HepG2 (cell line): ENCODE results near the gene SRSF12. TPM values are rescaled to one million over a fixed set of nuclear protein-coding genes. Genes with fewer than 3 reads are reported as not detected.

Experiments used
- AFF4 ChIP-seq: sonication (generic); formaldehyde crosslinking; IDR thresholded peaks from 2 replicates; pipeline ENCODE4 v1.4.0; 2020; ENCODE audit warnings: missing genetic modification reagents
- ATRX ChIP-seq: sonication (generic); formaldehyde crosslinking; IDR thresholded peaks from 2 replicates; pipeline ENCODE4 v1.4.0; 2020; ENCODE audit warnings: missing genetic modification reagents, borderline replicate concordance
- BRD4 ChIP-seq: sonication (generic); formaldehyde crosslinking; IDR thresholded peaks from 2 replicates; pipeline ENCODE4 v1.4.0; 2020; ENCODE audit warnings: missing genetic modification reagents
- EED ChIP-seq: sonication (generic); formaldehyde crosslinking; IDR thresholded peaks from 2 replicates; pipeline ENCODE4 v1.5.0; 2020; ENCODE audit warnings: mild to moderate bottlenecking, missing genetic modification reagents
- FOXA3 ChIP-seq: IDR thresholded peaks from 2 replicates; pipeline ENCODE4 v1.6.1; 2016; ENCODE audit warnings: missing genetic modification reagents, missing compliant biosample characterization
- FOXO4 ChIP-seq: sonication (generic); formaldehyde crosslinking; conservative IDR thresholded peaks from 2 replicates; pipeline ENCODE4 v1.8.1; 2023; ENCODE audit warnings: missing genetic modification reagents
- HNRNPL ChIP-seq: fragments of 200-400 bp; formaldehyde crosslinking; IDR thresholded peaks from 2 replicates; pipeline ENCODE4 v1.6.1; 2017; ENCODE audit warnings: mild to moderate bottlenecking, low read depth, low read length
- IKZF5 ChIP-seq: IDR thresholded peaks from 2 replicates; pipeline ENCODE4 v1.6.1; 2018; ENCODE audit warnings: missing genetic modification reagents, mild to moderate bottlenecking, missing compliant biosample characterization
- LCORL ChIP-seq, 2 experiments: fragments of 450-650 bp in 1 of 2; sonication (generic) in 1 of 2; formaldehyde crosslinking in 1 of 2; IDR thresholded peaks; 2 replicates each; pipeline versions ENCODE4 v1.5.0 to v1.6.1; 2017 to 2020; ENCODE audit warnings: antibody characterized with exemption in 1 of 2, missing genetic modification reagents in 1 of 2
- MIER2 ChIP-seq: IDR thresholded peaks from 2 replicates; pipeline ENCODE4 v1.6.1; 2016; ENCODE audit warnings: missing biosample characterization, missing genetic modification reagents
- PITX1 ChIP-seq: sonication (generic); formaldehyde crosslinking; IDR thresholded peaks from 2 replicates; pipeline ENCODE4 v1.5.1; 2020; ENCODE audit warnings: mild to moderate bottlenecking, missing genetic modification reagents
- RXRA ChIP-seq: sonication (generic); formaldehyde crosslinking; IDR thresholded peaks from 2 replicates; pipeline ENCODE4 v1.5.1; 2020; ENCODE audit warnings: missing genetic modification reagents
- SAP130 ChIP-seq: IDR thresholded peaks from 2 replicates; pipeline ENCODE4 v1.6.1; 2016; ENCODE audit warnings: low read depth
- THAP7 ChIP-seq: sonication (generic); formaldehyde crosslinking; IDR thresholded peaks from 2 replicates; pipeline ENCODE4 v1.8.1; 2023; ENCODE audit warnings: mild to moderate bottlenecking, missing genetic modification reagents
- ZNF274 ChIP-seq: sonication (generic); formaldehyde crosslinking; IDR thresholded peaks from 2 replicates; pipeline ENCODE4 v1.5.1; 2020; ENCODE audit warnings: mild to moderate bottlenecking, missing genetic modification reagents
- ZNF343 ChIP-seq: sonication (generic); formaldehyde crosslinking; IDR thresholded peaks from 2 replicates; pipeline ENCODE4 v1.4.0; 2020; ENCODE audit warnings: mild to moderate bottlenecking, missing genetic modification reagents
- ZNF484 ChIP-seq: sonication (generic); formaldehyde crosslinking; IDR thresholded peaks from 2 replicates; pipeline ENCODE4 v1.5.1; 2020; ENCODE audit warnings: mild to moderate bottlenecking, low read depth, missing genetic modification reagents, borderline replicate concordance
- ZNF572 ChIP-seq: sonication (generic); formaldehyde crosslinking; IDR thresholded peaks from 2 replicates; pipeline ENCODE4 v1.5.1; 2020; ENCODE audit warnings: mild to moderate bottlenecking, missing genetic modification reagents
- ZNF674 ChIP-seq: sonication (generic); formaldehyde crosslinking; IDR thresholded peaks from 2 replicates; pipeline ENCODE4 v1.5.0; 2020; ENCODE audit warnings: low read depth, mild to moderate bottlenecking, missing genetic modification reagents
- ZNF792 ChIP-seq: IDR thresholded peaks from 2 replicates; pipeline ENCODE4 v1.6.1; 2016
- ZSCAN21 ChIP-seq: sonication (generic); formaldehyde crosslinking; IDR thresholded peaks from 2 replicates; pipeline ENCODE4 v1.8.0; 2022; ENCODE audit warnings: mild to moderate bottlenecking, missing genetic modification reagents, moderate library complexity, borderline replicate concordance
- polyA plus RNA-seq, 8 experiments: library from polyadenylated mRNA; depleted of rRNA in 3 of 8; stranded (reverse) in 7 of 8; unstranded in 1 of 8; fragments of >200 nt; fragmentation: Illumina TruSeq in 4 of 8; extraction: Trizol in 4 of 8; gene quantifications; 2 replicates each; pipeline versions ENCODE4 v1.2.1 to v1.2.3, GENCODE V29; 2011 to 2016; ENCODE audit warnings: low read depth in 4 of 8, missing spikeins in 1 of 8, mixed read lengths in 1 of 8; ENCODE audit not compliant: insufficient read depth in 1 of 8
- total RNA-seq, 5 experiments: library from RNA; depleted of rRNA; stranded (reverse); fragments of >200 nt; fragmentation: Illumina TruSeq; extraction: Trizol; gene quantifications; 2 replicates each; pipeline ENCODE4 v1.2.3, GENCODE V29; 2016; ENCODE audit warnings: low read depth in 1 of 5
- TF ChIP-seq, protein P1 (sequence below): IDR thresholded peaks from 2 replicates; pipeline ENCODE4 v1.6.1; 2016; ENCODE audit warnings: missing genetic modification reagents, missing compliant biosample characterization

The SRSF12 gene
- total and polyA plus RNA-seq, 2 of the 13 experiments (the other 11 are each of a cell fraction or from before 2014, with no cell fraction given) = 1.7 to 1.9 TPM

DNA sequence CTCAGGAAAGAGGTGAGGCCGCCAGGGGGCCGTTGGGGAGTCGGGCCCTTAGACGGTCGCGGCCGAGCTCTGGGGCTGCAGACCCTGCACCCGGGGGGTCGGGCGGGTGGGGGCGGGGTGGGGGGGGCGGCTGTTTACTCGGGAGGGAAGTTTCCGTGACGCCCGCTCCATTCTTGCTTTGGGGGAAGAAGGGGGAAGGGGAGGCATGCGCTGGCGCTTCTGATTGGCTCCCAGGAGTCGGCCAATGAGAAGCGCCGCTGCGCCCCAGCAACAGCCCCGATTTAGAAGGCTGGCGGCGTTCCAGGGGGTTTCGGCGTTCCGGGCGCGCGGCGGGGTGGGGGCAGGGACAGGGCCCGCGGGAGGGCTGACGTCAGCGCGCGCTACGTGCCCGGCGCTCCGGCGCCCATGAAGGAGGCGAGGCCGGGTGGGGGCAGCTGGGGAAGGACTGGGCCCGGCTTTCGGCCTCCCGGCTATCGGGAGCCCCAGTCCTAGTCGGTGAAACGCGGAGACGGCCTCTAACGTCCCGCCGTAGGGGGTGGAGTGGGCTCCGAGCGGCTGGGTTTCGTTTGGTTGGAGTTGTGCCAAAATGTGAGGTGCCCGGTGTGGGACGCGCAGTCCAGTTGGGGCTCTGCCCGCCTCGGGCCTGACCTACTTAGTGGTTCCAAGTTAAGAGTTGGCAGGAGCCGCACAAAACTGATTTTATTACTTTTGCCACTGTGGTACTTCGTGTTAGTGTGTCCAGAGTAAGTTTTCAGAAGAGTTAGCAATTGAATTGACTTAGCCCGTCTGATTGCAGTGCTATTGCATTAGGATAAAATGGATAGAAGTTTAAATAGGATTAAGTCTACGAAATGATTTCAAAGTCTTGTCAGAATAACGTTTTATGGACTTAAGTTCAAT is 36.2 kb downstream of the SRSF12 start (continued):
- no peak; the same call in 1 of the 2 replicates for TF ChIP-seq AFF4 (CRISPR knock-in tag)
- peak; percentile 50; the same call in 1 of the 2 replicates for TF ChIP-seq ZNF572 (CRISPR knock-in tag)
- TF ChIP-seq FOXA3 (CRISPR knock-in tag) = peak; percentile 49; the same call in 1 of the 2 replicates
- peak; percentile 72; the same call in 1 of the 2 replicates for TF ChIP-seq RXRA (CRISPR knock-in tag)
- no peak for TF ChIP-seq THAP7 (CRISPR knock-in tag)
- peak; percentile 32; the same call in 1 of the 2 replicates for TF ChIP-seq PITX1 (CRISPR knock-in tag)
- peak; percentile 85 for TF ChIP-seq HNRNPL
- no peak for TF ChIP-seq FOXO4 (CRISPR knock-in tag)
- no peak for TF ChIP-seq LCORL (IDR thresholded peaks at IDR 0.05)
- peak; percentile 70; the same call in 1 of the 2 replicates for TF ChIP-seq LCORL (CRISPR knock-in tag; IDR thresholded peaks at IDR 0.05)
- TF ChIP-seq, protein P1, sequence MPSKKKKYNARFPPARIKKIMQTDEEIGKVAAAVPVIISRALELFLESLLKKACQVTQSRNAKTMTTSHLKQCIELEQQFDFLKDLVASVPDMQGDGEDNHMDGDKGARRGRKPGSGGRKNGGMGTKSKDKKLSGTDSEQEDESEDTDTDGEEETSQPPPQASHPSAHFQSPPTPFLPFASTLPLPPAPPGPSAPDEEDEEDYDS (CRISPR knock-in tag) = peak; percentile 62
- peak; percentile 44; the same call in 1 of the 2 replicates for TF ChIP-seq IKZF5 (CRISPR knock-in tag)
- TF ChIP-seq SAP130 (CRISPR knock-in tag) = peak; percentile 90
- TF ChIP-seq ZSCAN21 = peak; percentile 68; the same call in 1 of the 2 replicates
- 0 out of 2 replicates have a peak, but pooled peaks have one; percentile 69 for TF ChIP-seq ZNF674 (CRISPR knock-in tag)
- TF ChIP-seq EED (CRISPR knock-in tag) = peak; percentile 53; the same call in 1 of the 2 replicates
- TF ChIP-seq ZNF274 (CRISPR knock-in tag) = peak; percentile 76; the same call in 1 of the 2 replicates
- TF ChIP-seq ZNF792 = 0 out of 2 replicates have a peak, but pooled peaks have one; percentile 64
- 0 out of 2 replicates have a peak, but pooled peaks have one; percentile 33 for TF ChIP-seq MIER2 (CRISPR knock-in tag)
- no peak for TF ChIP-seq ZNF343 (CRISPR knock-in tag)
- TF ChIP-seq ZNF484 (CRISPR knock-in tag) = no peak
- peak; percentile 89 for TF ChIP-seq BRD4
- no peak for TF ChIP-seq ATRX (CRISPR knock-in tag)
